HG02588 (cell line): Measurements from ENCODE around the gene ZNF530.

ENCODE experiments used
- ATAC-seq: cut with Tn5 transposase; IDR thresholded peaks from one replicate; pipeline ENCODE4 v1.9.1; 2021; ENCODE audit warnings: mild to moderate bottlenecking, moderate library complexity; ENCODE audit not compliant: unreplicated experiment

ZNF530 gene

GRCh38 chr19:57613941-57614743 is 14.5 kb downstream of the ZNF530 start, which contains the start of gene ZNF134:
Gene ZNF134 (plus strand): TSS chr19:57614242. CDS start chr19:57619469, 5,227 bp downstream.
- ATAC-seq, result peak; percentile 98

DNA sequence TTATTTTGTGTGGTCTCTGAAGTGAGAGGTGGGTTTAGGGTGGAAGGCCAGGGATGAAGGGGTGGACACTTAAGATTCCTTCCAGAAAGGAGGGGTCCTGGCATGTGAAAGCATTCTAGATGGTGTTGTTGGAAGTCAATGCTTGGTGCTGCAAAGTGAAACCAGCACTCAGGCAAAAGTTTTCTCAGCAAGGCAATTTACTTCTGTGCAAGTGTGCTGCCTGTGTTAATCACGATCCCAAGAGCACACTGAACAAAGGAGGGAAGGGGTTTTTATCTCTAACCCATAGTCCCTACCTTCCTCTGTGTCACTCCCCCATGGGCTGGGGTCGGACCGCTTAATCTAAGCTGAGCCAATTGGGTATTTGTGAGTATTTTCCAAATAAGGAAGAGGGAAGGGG is 15.7 kb downstream of the ZNF530 start:
- ATAC-seq, result no peak

GRCh38 chr19:57620673-57621348 is 21.1 kb downstream of the ZNF530 start:
- no peak for ATAC-seq

DNA sequence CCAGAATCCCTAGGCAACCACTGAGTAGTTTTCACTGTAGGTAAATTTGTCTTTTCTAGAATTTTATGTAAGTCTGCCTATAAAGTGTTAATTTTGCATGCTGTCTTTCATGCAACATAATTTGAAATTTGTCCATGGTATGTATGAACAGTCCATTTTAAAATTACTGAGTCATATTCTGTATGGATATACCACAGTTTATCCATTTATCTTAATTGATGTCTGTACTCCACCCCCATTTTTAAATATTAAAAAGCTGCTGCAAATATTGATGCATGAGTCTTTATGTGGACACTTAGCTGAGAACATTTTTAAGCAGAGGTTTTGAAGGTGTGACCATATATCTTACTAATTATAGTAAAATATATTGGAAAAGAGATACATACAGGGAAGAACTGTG is 23.4 kb downstream of the ZNF530 start:
- no peak for ATAC-seq

GRCh38 chr19:57632987-57633831 is 33.5 kb downstream of the ZNF530 start, which contains the start of gene ZNF211:
Gene ZNF211 (plus strand): TSS chr19:57633168. CDS start chr19:57633347, 179 bp downstream.
- ATAC-seq, result peak; percentile 96

- ATAC-seq, result no peak
Observed at GRCh38 chr19:57633832-57634131, 34.1 kb downstream of the ZNF530 start.

- ATAC-seq, result no peak
Observed at GRCh38 chr19:57637379-57637778, 37.7 kb downstream of the ZNF530 start.

GRCh38 chr19:57641715-57642234 is 42.1 kb downstream of the ZNF530 start:
- ATAC-seq, result no peak

- no peak for ATAC-seq
Observed at GRCh38 chr19:57642396-57643046, 42.8 kb downstream of the ZNF530 start.

DNA sequence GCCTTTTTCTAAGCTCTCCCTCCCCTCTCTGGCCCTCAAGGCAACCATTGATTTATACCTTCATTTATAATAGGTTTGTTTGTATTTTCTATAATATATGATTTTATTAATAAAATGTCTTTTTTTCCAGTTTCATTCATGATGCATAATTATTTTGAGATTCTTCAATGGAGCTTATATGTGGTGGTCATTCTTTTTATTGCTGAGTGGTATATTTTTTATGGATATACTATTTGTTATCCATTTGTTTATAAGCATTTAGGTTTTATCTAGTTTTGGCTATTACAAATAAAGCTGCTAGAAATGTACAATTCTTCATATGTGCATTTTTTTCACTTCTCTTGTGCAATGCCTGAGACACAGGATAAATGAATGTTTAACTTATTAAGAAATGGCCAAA is 44.0 kb downstream of the ZNF530 start:
- ATAC-seq, result no peak

DNA sequence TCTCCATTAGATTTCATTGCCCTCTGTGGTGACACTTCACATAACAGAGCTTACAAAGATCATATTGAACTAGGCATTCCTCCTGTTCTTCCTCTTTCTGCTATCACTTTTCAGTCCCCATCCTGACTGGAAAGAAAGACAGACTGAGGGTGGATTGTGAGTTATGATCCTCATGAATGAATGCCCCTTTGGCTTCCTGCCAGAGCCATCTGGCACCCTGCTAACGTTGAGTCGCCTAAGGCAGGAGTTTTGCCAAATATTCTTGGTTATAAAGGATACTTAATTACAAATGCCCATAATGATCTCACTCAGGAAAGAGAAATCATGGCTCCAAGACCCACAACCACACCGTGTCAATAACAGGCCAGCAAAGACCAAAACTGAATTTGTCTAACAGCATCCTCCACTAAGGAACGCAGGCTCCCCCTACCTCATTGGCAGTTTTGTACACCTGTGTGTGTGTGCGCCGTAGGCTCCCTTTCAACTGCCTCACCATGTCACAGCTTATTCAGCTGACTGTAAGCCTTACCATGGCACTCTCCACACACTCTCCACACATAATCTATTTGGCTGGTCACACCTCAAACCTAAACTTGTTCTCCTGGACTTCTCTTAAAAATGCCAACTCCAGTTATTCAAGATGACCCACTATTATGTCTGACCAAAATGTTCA is 48.8 kb downstream of the ZNF530 start:
- ATAC-seq, result no peak

DNA sequence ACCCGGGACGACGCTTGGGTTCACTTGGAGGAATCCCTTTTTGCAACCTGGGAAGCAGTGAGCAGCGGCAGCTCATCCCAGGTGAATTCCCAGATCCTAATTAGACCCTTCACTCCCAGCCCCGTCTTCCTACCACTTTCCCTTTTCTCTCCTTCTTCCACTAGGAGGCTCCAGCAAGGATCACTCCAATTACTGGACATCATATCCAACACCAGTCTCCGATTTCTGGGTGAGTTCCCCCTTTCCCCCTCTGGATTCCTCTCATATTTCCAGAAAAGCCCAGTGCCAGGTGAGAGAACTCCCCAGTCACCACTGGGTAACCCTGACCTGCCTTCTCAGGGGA is 51.9 kb downstream of the ZNF530 start:
- no peak for ATAC-seq

DNA sequence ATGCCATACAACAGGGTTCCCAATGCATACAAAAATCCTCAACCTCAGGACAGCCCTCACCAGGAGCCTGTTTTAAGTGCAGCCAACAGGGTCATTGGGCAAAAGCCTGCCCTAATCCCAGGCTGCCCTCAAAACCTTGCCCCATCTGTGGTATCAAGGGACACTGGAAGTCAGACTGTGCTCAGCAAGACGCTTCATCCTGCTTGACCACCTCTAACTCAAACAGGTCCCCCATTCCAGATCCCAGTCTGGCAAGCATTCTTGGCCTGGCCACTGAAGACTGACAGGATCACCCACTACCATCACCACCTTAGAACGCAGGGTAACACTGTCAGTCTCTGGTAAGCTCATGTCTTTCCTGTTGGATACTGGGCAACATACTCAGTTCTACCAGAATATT is 54.0 kb downstream of the ZNF530 start:
- no peak for ATAC-seq

DNA sequence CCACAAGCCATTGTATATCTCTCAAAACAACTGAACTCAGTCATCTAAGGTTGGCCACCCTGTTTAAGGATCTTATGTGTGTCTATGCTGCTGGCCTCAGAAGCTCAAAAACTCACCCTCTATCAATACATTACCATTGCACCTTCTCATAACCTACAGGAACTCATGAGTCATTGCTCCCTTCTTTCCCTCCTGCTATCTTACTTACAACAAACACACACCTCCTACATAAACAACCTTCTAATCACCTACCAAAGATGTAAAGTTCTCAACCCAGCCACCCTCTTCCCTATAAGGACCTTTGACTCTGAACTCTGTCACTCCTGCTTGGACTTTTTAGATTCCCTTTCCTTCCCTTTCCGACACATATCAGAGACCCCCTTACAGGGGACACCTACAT is 55.8 kb downstream of the ZNF530 start:
- no peak for ATAC-seq

GRCh38 chr19:57656346-57656745 is 56.7 kb downstream of the ZNF530 start:
- no peak for ATAC-seq
